Activated CD4-positive, alpha-beta T cell treated with anti-CD3 and anti-CD28 coated beads, Interleukin-2, amount 50 U/mL, for 24 hours (primary cell): ENCODE measurements around the gene TMEM176A.

Experiments
- DNase-seq, 2 donors: peaks; one replicate each; pipeline ENCODE4 v3.0.0-alpha.2; 2020; ENCODE audit warnings: low read depth in 1 of 2, low spot score in 1 of 2

Gene TMEM176A

DNA sequence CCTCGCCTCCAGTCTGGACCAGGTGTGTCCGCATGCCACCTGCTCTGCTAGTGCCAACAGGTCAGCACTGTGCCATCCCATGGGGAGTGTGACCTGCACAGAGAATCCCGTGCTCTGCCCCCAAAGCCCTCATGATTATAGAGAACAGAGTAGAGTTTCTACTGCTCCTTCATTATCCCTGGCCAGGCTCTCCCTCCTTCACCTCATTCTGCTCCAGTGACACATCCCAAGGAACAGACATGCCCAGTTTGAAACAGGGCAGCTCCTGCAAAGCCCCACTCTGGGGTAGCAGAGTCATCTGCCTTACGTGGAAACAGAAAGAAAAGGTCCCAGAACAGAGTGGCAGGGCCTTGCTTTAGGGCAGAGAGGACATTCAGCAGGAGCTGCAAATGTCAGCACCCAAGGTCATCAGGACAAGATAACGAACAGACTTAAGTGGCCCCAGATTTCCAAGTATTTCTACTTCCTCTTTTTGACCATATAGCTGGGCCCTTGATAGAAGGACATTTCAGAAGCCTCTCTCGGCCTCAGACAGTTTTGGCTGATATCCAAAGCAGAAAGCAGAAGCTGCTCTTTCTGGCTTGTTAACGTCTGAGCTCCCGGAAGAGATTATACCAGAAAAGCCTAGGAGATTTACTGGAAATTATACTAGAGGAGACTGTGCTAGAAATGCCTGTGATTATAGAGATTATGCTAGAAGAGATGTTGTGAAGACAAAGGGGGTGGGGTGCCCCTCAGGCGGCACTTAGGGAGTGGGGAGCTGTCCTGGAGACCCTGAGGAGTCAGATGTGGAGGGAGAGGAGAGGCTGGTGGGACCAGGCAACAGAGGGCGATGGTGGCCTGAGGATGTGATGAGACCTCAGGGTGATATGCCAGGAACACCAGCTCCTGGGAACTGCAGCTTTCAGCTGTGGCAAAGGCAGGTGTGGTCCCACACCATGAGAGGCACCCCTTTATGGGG is 13.0 kb upstream of the TMEM176A start:
- no peak for DNase-seq

DNA sequence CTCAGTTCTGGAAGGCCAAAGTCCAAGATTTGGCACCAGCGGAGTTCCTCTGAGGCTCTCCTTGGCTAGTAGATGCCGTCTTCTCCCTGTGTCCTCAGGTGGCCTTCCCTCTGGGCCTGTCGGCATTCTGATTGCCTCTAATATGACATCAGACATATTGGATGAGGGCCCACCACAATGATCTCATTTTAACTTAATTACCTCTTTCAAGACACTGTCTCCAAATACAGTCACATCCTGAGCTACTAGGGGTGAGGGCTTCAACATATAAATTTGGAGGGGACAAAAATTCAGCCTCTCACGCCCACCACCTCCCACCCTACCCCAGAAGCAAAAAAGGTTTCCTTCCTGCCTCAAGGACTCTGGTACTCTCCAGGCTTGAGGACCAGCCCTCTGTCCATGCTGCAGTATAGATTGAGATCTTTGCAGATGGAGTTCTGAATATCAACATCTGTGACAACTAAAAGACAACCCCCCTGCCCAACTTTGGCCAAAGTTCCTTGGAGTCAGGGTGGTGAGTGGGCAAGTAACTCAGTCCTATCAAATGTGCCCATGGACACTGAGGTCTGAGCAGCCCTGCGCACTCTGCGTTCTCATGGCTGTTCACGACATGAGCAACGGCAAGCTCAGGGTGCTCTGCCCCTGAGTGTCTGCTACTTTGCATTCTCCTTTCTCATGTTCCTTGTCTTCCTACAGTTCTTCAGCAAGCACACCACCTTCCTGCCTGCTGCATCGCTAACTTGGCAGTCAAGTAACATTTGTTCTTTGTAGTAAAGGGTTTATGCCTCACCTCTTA is 11.9 kb upstream of the TMEM176A start:
- DNase-seq = no peak

DNA sequence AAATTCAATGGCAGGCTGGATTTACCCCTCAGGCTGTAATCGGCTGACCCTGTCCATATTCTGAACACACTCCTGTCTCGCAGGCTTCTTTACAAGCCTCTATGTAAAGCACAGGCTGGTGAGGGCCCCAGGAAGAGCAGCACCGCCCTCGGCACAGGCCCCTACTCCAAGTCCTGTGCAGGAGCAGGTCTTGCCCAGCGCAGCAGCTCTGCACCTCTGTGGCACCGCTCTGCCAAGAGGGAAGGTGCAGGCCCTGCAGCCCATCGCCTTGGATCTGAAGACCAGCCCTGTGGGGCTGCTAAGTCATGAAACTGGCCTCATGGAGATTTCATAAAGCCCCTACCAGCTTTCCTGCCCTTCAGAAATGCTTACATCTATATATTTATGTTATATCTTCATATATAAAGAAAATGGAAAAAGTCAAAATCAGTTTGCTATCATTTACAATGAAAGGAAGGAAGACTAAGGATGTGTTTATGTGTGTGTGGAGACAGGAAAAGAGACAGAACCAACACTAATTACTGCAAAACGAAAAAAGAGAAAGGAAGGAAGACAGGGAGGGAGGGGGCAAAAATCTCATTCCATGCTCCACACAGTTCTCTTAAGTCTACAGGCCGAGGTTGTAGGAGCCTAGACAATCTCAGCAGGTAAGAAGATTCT is 10.0 kb upstream of the TMEM176A start:
- DNase-seq = no peak

DNA sequence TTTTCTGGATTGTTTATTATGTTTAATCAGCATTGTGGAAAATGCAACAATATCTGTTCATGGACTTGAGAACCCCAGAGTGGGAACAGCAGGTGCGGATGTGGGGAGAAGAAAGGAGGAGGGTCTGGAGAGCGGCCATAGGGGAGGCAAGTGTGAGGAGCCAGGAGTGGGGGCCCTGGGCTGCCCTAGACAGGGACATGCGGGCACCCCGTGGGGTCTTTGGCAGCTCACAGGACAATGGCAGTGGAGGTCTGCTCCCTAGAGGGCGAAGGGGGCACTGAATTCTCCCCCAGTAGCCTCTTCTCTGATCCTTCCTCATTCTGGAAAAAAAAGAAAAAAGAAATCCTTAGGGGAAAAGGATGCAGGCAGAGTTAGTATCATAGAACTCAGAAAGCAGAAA is 9.3 kb upstream of the TMEM176A start:
- DNase-seq = no peak

DNA sequence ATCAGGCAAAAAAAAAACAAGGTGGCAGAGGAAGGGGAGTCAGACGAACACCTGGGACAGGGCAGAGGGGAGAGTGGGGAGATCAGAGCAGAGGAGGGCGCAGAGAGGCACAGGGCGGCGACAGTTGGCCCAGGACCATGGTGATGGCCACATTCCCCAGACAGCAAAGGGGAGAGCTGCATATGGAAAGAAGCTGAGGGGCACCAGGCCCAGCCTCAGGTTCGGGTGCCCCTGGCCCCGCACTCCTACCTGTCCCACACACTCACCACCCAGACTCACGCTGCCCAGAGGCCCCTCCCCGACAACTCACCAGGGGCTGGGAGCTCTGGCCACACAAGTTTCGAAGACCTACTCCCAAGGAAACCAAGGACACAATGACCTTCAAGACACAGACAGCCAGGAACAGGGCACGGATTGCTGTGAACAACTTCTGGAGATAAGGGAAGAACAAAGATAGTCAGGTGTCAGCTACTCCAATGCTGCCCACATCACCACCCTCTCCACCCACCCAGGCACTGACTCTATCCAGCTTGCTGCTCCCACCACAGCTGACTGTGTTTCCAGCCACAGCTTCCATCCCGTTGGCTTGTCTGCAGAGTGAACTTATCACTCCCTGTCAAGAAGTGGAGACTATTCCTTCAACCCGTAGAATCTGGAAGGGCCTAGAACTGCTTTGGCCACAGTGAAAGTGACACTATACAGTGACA is 8.7 kb upstream of the TMEM176A start:
- no peak for DNase-seq

DNA sequence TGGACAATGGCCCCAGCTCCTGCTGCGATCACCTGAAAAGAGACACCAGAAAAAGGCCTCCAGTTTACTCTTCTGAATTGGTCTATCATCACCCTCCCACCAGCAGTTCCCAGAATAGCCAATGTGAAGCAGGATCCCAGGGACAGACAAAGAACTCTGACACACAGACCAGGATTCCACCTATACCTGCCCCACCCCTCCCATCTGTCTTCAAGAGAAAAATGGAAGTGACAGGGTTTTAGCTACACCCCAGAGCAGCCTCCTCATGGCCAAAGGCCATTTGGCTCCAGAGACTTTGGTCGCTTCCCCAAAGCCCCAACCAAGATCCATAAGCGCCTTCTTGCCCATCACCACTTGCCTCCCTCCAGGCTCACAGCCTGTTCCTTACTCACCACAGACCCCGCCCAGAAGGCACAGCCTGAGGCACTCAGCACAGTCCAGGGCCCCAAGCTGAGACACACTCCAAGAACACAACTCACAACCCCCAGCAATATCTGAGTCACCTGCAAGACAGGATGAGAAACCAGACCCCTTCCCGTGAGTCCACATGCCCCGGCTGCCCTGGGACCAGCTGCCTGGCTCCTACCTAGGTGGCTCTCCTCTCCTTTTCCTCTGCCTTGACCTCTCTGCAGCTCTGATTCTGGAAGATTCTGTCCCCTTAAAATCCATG is 6.9 kb upstream of the TMEM176A start:
- DNase-seq = no peak

DNA sequence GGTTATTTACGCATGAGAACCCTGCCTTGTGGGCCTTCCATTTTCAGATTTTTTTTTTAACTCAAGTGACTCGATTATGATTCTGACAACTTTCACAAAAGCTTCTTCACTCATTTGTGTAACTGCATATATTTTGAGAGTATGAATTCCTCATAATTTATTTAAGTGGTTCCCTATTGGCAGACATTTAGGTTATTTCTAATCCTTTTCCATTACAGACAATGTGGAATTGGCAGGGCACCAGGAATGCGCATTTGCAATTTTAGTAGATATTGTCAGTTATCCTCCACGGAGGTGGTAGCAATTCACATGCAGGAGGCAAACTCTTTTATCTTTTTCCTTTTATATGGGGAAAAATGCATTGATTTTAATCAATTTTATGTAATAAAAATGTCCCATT is 2.9 kb upstream of the TMEM176A start:
- DNase-seq = no peak

DNA sequence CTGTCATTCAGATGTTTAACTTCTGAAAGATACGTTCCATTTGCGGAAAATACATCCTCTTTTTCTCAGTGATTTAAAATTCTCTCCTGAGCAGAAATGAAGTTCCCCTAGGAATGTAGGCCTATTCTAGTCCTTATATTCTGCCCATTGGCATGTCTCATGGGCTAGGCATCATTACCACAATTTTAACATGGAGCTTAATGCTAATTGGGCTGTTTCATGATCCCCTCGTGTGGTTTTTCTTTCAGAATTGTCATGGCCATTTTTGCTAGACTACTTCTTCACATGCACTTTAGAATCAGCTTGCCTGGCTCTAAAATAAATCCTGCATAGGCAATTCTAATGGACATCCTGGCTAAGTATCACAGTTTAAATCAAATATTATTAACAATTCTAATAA is 1.4 kb upstream of the TMEM176A start:
- DNase-seq = no peak

DNA sequence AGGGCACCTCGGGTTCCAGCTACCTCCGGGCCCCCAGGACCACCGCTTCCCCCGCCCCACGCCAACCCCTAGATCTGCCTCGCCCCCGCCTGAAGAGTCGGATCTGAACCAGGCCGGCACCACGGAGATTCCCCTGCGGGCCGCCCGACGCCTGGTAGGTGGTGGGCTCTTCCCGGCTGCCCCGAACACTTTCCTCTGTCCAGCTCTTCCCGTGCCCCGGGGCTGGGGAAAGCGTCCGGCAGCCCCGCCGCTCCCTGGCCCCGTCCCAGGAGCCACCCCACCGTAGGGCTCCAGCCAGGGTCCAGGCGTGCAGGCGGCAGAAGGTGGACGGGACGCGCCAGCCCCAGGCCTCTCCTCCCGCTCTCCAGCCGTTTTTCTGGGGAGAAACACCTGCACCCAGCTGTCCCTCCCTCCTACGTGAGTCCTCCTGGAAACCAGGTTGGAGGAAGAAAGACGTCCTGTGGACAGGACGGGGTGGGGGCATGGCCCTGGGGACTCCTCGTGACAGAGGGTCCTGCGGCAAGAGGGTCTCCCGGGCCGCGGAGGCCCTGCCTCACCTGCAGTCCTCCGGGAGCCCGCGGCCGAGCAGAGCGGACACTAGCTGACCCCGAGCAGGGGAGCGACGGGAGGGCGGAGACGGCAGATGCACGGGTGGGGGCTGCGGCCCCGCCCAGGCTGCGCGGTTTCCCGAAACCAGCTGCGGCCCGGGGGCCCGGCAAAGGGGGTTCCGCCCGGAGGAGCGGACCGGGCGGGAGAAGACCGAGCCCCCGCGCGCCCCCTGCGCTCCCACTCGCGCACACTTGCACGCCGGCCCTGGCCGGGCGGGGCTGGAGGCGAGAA is 608 bp upstream of the TMEM176A start, which contains the start of gene TMEM176B:
Gene TMEM176B (minus strand): TSS at position 624 of the 840 bp plus-strand sequence. CDS start 3,795 bp downstream, outside the sequence.
- DNase-seq = no peak

DNA sequence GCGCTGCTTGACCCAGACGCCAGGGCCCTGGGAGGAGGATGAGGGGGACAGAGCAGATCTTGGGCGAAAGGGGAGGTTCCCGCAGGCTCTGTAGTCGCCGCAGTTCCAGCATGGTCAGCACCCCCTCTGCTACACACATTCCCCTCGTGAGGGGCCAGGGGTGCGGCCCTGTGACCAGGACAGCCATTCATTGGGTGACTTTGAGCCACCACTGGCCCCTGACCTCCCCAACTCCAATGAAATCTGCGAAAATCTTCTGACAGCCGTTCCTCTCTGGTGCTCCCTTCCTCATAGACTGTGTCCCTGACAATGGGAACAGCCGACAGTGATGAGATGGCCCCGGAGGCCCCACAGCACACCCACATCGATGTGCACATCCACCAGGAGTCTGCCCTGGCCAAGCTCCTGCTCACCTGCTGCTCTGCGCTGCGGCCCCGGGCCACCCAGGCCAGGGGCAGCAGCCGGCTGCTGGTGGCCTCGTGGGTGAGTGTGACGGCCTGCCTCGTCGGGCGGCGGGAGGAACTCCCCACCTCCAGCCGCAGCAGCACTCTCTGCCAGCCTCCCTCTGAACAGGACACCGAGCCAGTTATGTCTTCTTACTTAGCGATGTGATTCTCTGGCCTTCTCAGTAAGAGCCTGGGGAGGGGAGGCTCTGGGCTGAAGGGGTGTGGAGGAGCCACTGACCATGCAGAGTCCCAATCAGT is 825 bp downstream of the TMEM176A start:
- no peak for DNase-seq

DNA sequence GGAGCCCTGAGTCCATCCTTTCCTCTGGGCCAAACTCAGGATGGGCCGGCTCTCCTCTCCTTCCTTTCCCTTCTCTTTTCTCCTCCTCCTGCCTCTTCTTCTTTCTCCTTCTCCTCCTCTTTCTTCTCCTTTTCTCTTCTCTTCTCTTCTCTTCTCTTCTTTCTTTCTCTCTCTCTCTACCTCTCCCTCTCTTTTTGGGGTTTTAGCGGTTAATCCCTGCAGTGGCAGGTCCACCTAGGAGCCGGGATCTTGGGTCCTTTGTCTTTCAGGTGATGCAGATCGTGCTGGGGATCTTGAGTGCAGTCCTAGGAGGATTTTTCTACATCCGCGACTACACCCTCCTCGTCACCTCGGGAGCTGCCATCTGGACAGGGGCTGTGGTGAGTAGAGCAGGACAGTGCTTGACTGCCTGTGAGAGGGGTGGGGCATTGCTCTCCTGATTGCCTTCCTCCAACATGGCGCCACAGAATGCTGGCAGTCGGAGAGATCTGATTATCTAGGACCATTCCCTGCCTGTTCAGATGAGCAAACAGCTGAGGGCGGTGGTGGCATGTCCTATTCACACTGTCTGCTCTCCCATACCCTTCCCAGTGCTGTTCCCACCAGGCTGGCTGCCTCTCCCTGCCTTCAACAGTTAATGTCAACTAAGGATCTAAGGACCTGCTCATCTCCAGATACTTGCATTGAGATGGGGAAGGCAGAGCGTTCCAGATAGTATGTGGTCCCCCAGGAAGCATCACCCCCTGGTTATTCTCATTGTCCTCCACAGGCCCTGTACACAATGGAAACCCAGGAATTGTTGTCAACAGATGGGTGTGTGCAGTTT is 1.6 kb downstream of the TMEM176A start:
- no peak for DNase-seq

DNA sequence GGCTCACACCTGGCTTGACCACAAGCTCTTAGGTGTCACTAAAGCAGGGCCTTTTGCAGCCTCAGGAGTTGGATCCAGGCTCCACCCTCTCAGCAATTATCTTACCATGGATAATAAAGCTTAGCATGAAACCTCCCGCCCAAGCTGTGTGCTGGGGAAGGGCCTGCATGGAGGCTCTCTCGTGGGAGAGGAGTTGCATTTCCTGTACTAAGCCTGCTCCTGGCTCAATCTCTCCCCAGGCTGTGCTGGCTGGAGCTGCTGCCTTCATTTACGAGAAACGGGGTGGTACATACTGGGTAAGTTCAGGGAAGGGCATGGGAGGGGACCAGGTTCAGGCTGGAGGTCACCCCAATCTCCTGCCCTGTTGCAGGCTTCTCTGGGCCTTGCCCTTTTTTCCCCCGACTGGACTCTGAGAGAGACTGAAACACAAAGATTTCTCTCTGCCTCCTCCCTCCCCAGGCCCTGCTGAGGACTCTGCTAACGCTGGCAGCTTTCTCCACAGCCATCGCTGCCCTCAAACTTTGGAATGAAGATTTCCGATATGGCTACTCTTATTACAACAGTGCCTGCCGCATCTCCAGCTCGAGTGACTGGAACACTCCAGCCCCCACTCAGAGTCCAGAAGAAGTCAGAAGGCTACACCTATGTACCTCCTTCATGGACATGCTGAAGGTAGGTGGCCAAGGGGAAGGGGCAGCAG is 2.7 kb downstream of the TMEM176A start:
- no peak for DNase-seq

DNA sequence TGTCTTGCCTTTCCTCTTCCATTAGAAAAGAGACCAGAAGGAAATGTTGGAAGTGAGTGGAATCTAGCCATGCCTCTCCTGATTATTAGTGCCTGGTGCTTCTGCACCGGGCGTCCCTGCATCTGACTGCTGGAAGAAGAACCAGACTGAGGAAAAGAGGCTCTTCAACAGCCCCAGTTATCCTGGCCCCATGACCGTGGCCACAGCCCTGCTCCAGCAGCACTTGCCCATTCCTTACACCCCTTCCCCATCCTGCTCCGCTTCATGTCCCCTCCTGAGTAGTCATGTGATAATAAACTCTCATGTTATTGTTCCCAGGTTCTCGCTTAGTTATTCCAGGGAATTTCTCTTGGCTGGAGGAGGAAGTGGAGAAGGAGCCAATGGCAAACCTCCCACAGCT is 4.2 kb downstream of the TMEM176A start:
- no peak for DNase-seq

DNA sequence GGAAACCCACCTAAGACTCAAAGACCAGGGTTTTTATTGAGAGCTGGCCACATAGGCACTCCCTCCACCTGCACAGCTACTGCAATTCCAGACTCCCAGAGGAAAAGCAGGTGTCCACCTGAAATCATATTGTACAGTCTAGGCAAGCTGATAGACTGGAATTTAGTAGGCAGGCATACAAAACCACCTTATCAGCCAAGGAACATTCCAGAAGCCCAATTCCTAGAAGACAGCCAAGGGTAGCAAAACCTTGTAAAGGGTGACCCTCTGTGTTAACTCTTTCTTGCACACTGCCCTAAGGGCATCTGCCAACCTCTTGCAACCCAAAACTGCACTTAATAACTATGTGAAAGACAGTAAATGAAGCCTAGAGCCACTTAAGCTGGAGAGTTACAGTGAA is 5.3 kb downstream of the TMEM176A start:
- no peak for DNase-seq

DNA sequence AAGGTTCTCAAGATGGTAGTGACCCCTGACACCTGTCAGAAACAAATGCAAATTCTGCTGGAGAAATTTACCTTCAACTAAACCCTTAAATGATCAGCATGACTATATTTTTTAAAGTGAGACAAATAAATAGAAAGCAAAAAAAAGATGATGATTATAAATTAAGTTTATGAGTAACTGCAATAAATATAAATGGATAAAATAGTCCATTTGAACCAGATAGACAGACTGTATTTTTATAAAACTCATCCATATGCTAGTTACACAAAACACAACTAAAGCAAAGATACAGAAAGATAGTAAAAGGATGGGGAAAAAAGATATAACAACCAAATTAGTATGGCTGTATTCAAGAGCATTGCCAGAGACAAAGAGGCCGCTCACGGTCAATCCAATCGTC is 5.9 kb downstream of the TMEM176A start:
- DNase-seq = no peak

DNA sequence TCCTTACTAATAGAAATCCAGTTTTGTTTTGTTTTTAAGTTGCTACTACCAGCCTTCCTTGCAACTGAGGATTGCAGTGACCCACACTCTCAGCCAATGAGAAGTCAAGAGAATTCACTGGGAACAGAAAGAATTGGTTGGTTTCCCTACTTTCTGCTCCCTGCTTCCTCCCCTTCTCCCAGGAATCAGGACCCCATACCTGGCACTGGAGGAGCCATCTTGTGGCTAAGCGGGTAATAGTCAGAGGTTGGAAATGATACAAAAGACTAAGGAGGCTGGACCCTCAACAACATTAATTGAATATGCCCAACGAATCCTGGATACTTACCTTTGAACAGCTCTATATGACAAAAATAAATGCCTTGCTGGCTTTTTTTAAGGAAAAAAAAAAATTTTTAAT is 6.3 kb downstream of the TMEM176A start:
- no peak for DNase-seq
